Measurements from ENCODE around the gene TRAF7.
"Not testable (repeated sequence)": the region's sequence is repeated elsewhere in the genome, so short reads cannot be mapped to it uniquely, and the experiment has no call there.

DNA sequence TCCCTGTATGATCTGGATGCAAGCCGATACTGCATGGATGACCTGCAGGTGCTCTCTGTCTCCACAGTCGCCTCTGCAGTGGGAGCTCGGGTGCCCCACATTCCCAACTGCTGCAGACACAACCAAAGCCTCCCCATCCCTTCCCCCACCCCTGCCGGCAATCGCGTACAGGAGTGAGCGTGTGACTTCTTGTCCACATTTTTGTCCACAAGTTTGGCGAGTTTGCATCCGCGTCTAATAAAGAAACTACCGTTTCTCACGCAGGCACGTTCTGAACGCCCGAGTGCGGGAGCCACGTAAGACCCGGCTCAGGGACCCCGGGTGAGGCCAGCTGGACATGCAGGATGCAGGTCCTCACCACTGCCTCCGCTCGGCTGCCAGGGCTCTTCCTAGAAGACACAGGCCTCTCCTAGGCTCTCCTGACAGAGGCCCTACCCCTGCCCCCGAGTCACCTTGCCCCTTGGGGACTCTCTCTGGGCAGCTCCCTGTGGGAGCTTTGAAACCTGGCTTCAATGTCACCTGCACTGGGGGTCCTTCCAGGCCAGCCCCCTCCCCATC is 25.6 kb upstream of the TRAF7 start:
- TF ChIP-seq, protein P1, sequence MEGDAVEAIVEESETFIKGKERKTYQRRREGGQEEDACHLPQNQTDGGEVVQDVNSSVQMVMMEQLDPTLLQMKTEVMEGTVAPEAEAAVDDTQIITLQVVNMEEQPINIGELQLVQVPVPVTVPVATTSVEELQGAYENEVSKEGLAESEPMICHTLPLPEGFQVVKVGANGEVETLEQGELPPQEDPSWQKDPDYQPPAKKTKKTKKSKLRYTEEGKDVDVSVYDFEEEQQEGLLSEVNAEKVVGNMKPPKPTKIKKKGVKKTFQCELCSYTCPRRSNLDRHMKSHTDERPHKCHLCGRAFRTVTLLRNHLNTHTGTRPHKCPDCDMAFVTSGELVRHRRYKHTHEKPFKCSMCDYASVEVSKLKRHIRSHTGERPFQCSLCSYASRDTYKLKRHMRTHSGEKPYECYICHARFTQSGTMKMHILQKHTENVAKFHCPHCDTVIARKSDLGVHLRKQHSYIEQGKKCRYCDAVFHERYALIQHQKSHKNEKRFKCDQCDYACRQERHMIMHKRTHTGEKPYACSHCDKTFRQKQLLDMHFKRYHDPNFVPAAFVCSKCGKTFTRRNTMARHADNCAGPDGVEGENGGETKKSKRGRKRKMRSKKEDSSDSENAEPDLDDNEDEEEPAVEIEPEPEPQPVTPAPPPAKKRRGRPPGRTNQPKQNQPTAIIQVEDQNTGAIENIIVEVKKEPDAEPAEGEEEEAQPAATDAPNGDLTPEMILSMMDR (IDR thresholded peaks at IDR 0.05; ENCODE audit: low read depth, low read length, poor library complexity, severe bottlenecking) = not testable (repeated sequence)
- TF ChIP-seq EZH2phosphoT487 (IDR thresholded peaks at IDR 0.05; ENCODE audit: borderline replicate concordance, low read length) = not testable (repeated sequence)
